Kidney epithelial cell (primary cell): ENCODE results near the gene ARPC4. TPM values are rescaled to one million over a fixed set of nuclear protein-coding genes. Genes with fewer than 3 reads are reported as not detected.
A peak's percentile ranks its signal among the peaks of the same experiment; 100 is the strongest.

Experiments
- DNase-seq: peaks from one replicate; pipeline ENCODE4 v3.0.0-alpha.2; 2010; ENCODE audit warnings: low read depth
- H3K27me3 ChIP-seq: 2 replicates; pipeline ENCODE4 v1.6.0; 2011; ENCODE audit warnings: low read length; ENCODE audit not compliant: control insufficient read depth, insufficient read depth
- H3K36me3 ChIP-seq: 2 replicates; pipeline ENCODE4 v1.5.1; 2011; ENCODE audit warnings: low read length; ENCODE audit not compliant: control insufficient read depth, insufficient read depth
- H3K4me3 ChIP-seq: 2 replicates; pipeline ENCODE4 v1.5.1; 2011; ENCODE audit warnings: low read depth, mild to moderate bottlenecking, control low read depth, low read length
- CTCF ChIP-seq: IDR thresholded peaks from 2 replicates; pipeline ENCODE4 v1.5.1; 2011; ENCODE audit warnings: mild to moderate bottlenecking, moderate library complexity, low read length, control low read depth, inconsistent platforms; ENCODE audit not compliant: insufficient read depth, poor library complexity, severe bottlenecking
- total RNA-seq: library from RNA; depleted of rRNA; stranded (reverse); fragments of >200 nt; gene quantifications from 2 replicates; pipeline ENCODE4 v1.2.3, GENCODE V29; 2015

Gene ARPC4
- total RNA-seq, 1 donor from 2014 or later: 204 TPM

DNA sequence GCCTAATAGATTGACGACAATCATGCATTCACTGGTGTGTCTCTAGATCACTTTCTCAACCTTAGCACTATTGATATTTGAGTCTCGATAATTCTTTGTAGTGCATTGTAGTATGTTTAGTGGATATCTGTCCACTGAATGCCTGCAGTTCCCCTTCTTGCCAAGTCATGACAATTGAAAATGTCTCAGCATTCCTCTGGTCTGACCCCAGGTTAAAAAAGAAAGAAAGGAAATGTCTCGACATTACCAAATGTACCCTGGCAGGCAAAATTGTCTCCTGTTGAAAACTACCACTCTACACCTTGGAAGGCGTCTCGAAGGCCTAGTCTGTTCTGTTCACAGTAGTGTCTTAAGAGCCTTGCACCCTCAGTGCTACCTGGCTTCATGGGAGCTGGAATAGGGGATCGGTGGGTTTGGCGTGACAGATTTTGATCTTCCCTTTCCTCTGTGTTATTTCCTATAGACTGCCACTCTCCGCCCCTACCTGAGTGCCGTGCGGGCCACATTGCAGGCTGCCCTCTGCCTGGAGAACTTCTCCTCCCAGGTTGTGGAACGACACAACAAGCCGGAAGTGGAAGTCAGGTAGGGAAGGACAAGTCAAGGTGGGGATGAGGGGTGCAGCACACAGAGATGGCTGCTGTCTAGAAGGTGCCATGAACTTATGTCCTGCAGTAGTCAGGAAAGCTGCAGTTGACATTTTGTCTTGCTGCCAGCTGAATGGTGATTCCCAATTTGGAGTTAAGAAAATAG lies 4.5 kb downstream of the ARPC4 start:
- Histone ChIP-seq H3K27me3 (no peaks in the 10 kb centered on the region), H3K36me3 (peaks cover 4% of the 10 kb centered on the region), H3K4me3 (no peak overlapping the region)
- no peak for DNase-seq
- no peak for TF ChIP-seq CTCF

GRCh38 chr3:9800529-9800928 lies 7.6 kb downstream of the ARPC4 start:
- Histone ChIP-seq H3K27me3 (no peaks in the 10 kb centered on the region), H3K4me3 (no peak overlapping the region), H3K36me3 (peaks cover 4% of the 10 kb centered on the region)
- DNase-seq: no peak
- peak; percentile 24 for TF ChIP-seq CTCF

DNA sequence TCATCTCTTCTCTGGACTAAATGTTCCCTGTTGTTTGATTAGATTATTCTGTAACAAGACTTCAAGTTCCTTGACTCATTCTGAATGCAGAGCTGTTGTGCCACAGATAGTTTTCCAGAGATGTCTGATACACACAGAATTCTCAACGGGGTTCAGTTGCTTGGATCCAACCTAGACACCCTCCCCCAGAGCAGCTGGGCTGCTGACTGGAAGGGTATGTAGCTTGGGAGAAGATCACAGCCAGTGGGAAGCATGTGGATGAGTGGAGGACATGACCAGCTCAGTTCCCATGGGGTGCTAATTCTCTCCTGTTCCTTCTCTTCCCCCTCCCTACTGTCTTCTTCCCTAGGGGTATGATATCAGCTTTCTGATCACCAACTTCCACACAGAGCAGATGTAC lies 10.6 kb downstream of the ARPC4 start:
- Histone ChIP-seq H3K27me3 (no peaks in the 10 kb centered on the region), H3K36me3 (peaks cover 4% of the 10 kb centered on the region), H3K4me3 (no peak overlapping the region)
- no peak for TF ChIP-seq CTCF
- DNase-seq: no peak

- Histone ChIP-seq H3K27me3 (no peaks in the 10 kb centered on the region), H3K36me3 (peaks cover 4% of the 10 kb centered on the region), H3K4me3 (no peak overlapping the region)
- no peak for TF ChIP-seq CTCF
- no peak for DNase-seq
These were observed 12.1 kb downstream of the ARPC4 start for GRCh38 chr3:9804996-9805395.

DNA sequence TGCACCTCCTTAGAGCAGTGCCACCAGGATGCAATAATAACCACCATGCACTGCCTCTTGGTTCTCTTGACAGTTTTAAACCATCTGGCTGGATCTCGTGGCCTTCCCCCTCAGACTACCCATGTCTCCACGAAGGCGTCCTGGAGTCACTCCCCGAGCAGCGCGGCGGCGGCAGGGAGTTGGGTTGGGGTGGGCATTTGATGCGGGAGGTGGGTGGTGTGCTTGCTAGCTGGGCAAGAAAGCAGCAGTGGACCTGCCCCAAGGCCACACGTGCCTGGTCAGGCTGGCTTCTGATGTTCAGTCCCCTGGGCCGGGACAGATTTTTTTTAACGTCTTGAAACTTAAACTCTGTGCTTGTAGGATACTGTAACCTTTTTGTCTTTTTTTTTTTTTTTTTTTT lies 13.3 kb downstream of the ARPC4 start:
- Histone ChIP-seq H3K27me3 (no peaks in the 10 kb centered on the region), H3K4me3 (no peak overlapping the region), H3K36me3 (peaks cover 4% of the 10 kb centered on the region)
- no peak for DNase-seq
- TF ChIP-seq CTCF: no peak
